A549 (cell line): ENCODE data around the gene TANGO2. TPM values are rescaled to one million over a fixed set of nuclear protein-coding genes. Genes with fewer than 3 reads are reported as not detected.
A peak's percentile ranks its signal among the peaks of the same experiment; 100 is the strongest.

Experiments used
- ATAC-seq, 2 experiments: fragments of 200-7000 bp in 1 of 2; fragments of >200 bp in 1 of 2; cut with Nextera tagmentation in 1 of 2; cut with Tn5 transposase in 1 of 2; 3 replicates each; pipeline versions ENCODE4 v1.8.0 to v1.9.1; 2018 to 2020; ENCODE audit warnings: mild to moderate bottlenecking in 1 of 2, moderate library complexity in 1 of 2
- CTCF ChIA-PET: fragments of 300-600 bp; sonication (Branson Sonifier 250); formaldehyde crosslinking; extraction: SDS; loops from one replicate; lab custom pipeline; 2021; ENCODE audit warnings: antibody characterized with exemption, inconsistent platforms; lab: Yijun Ruan, JAX
- POLR2A ChIA-PET: fragments of 350-600 bp; formaldehyde crosslinking; extraction: SDS; loops from one replicate; lab custom pipeline; 2021; ENCODE audit warnings: antibody characterized with exemption, inconsistent platforms; lab: Yijun Ruan, JAX
- DNase-seq, 2 experiments: peaks; one replicate each; pipeline versions ENCODE4 v3.0.0 to v3.0.0-alpha.2; 2011 to 2016; ENCODE audit warnings: low read depth in 1 of 2, low spot score in 1 of 2
- FAIRE-seq: peaks from 2 replicates; lab custom pipeline; 2011; peaks lifted over from hg19 to GRCh38; lab: Jason Lieb, UNC
- H3K27ac ChIP-seq, 2 experiments: fragments of >200 bp; sonication (Bioruptor Twin); formaldehyde crosslinking; 3 replicates each; pipeline ENCODE4 v1.5.1; 2016 to 2017
- H3K4me1 ChIP-seq: fragments of >200 bp; sonication (Bioruptor Twin); formaldehyde crosslinking; 3 replicates; pipeline ENCODE4 v1.6.1; 2016
- H3K4me2 ChIP-seq: fragments of >200 bp; sonication (Bioruptor Twin); formaldehyde crosslinking; 3 replicates; pipeline ENCODE4 v1.6.1; 2016
- H3K4me3 ChIP-seq: fragments of >200 bp; sonication (Bioruptor Twin); formaldehyde crosslinking; 3 replicates; pipeline ENCODE4 v1.5.1; 2016
- H3K9me3 ChIP-seq: fragments of >200 bp; sonication (Bioruptor Twin); formaldehyde crosslinking; 3 replicates; pipeline ENCODE4 v1.6.1; 2016
- ATOH8 ChIP-seq: fragments of 250-450 bp; sonication (Bioruptor Pico); IDR thresholded peaks from 2 replicates; pipeline ENCODE4 v1.5.0; 2020; ENCODE audit warnings: low read depth, mild to moderate bottlenecking, moderate library complexity
- CTCF ChIP-seq: fragments of >200 bp; sonication (Bioruptor Twin); formaldehyde crosslinking; IDR thresholded peaks from 3 replicates; pipeline ENCODE4 v1.5.1; 2016
- FOSB ChIP-seq: fragments of 250-450 bp; sonication (Bioruptor Pico); IDR thresholded peaks from 2 replicates; pipeline ENCODE4 v1.5.0; 2020; ENCODE audit warnings: mild to moderate bottlenecking, moderate library complexity
- FOXS1 ChIP-seq: fragments of 250-450 bp; sonication (Bioruptor Pico); IDR thresholded peaks from 2 replicates; pipeline ENCODE4 v1.5.0; 2020; ENCODE audit warnings: mild to moderate bottlenecking, moderate library complexity
- GATA3 ChIP-seq: IDR thresholded peaks from 2 replicates; pipeline ENCODE4 v1.6.1; 2012; ENCODE audit warnings: borderline replicate concordance
- HEYL ChIP-seq: fragments of 250-450 bp; sonication (Bioruptor Pico); IDR thresholded peaks from 2 replicates; pipeline ENCODE4 v1.8.0; 2021; ENCODE audit warnings: mild to moderate bottlenecking, moderate library complexity
- KDM1A ChIP-seq: fragments of 200-600 bp; sonication (generic); IDR thresholded peaks from 2 replicates; pipeline ENCODE4 v1.6.1; 2016; ENCODE audit warnings: low read depth, mild to moderate bottlenecking
- KDM5A ChIP-seq: fragments of 200-600 bp; sonication (generic); IDR thresholded peaks from 2 replicates; pipeline ENCODE4 v1.6.1; 2016; ENCODE audit warnings: antibody characterized with exemption, mild to moderate bottlenecking
- MYC ChIP-seq: IDR thresholded peaks from 2 replicates; pipeline ENCODE4 v1.6.1; 2012; ENCODE audit warnings: mild to moderate bottlenecking, inconsistent platforms, low read length, improper control_type of control experiment, borderline replicate concordance
- NR3C1 ChIP-seq: fragments of >200 bp; sonication (Bioruptor Twin); formaldehyde crosslinking; IDR thresholded peaks from 3 replicates; pipeline ENCODE4 v1.6.1; 2017
- RAD21 ChIP-seq, 2 experiments: fragments of >200 bp in 1 of 2; sonication (Bioruptor Twin) in 1 of 2; formaldehyde crosslinking in 1 of 2; IDR thresholded peaks in 1 of 2; conservative IDR thresholded peaks in 1 of 2; 2 replicates in 1 of 2; 3 replicates in 1 of 2; pipeline ENCODE4 v1.6.1; 2012 to 2018; ENCODE audit warnings: inconsistent platforms in 1 of 2
- RFX5 ChIP-seq: fragments of 450-650 bp; IDR thresholded peaks from 2 replicates; pipeline ENCODE4 v1.7.1; 2014; ENCODE audit warnings: antibody characterized with exemption, mild to moderate bottlenecking, moderate library complexity
- RNF2 ChIP-seq: fragments of 200-600 bp; sonication (generic); IDR thresholded peaks from 2 replicates; pipeline ENCODE4 v1.6.1; 2016; ENCODE audit warnings: low read depth, mild to moderate bottlenecking, antibody characterized with exemption, moderate library complexity, borderline replicate concordance
- SREBF2 ChIP-seq: fragments of 450-650 bp; IDR thresholded peaks from 2 replicates; pipeline ENCODE4 v1.6.1; 2014; ENCODE audit warnings: mild to moderate bottlenecking, moderate library complexity
- WGBS: methylation state at CpG from one replicate; pipeline ENCODE4 v1.1.6; 2017; ENCODE audit errors: missing lambda C conversion rate; 5-methylcytosine and 5-hydroxymethylcytosine counted together
- polyA plus RNA-seq, 4 experiments: library from polyadenylated mRNA; depleted of rRNA in 3 of 4; stranded (reverse); fragments of >200 nt; fragmentation: RNase III in 1 of 4; extraction: RNeasy Plus Mini Kit Qiagen cat#74134 plus additional on column Dnase treatment in 1 of 4; gene quantifications; 2 replicates in 3 of 4; 3 replicates in 1 of 4; pipeline ENCODE4 v1.2.3, GENCODE V29; 2011 to 2017
- TF ChIP-seq, protein P1 (sequence below): IDR thresholded peaks from 2 replicates; pipeline ENCODE4 v1.6.1; 2012
- TF ChIP-seq, protein P2 (sequence below): IDR thresholded peaks from 2 replicates; pipeline ENCODE4 v1.6.1; 2012

TANGO2 gene
- polyA plus RNA-seq, 2 of the 4 experiments (the other 2 are of a cell fraction): 13.2 to 13.8 TPM

GRCh38 chr22:20015971-20016733 is 4.8 kb upstream of the TANGO2 start:
- Histone ChIP-seq H3K4me2 (peak overlapping the region; percentile 90), H3K4me1 (peaks cover 10% of the 10 kb centered on the region; the same call in 2 of the 3 replicates), H3K27ac (peak overlapping the region; percentile 72 to 90), H3K4me3 (peak overlapping the region; percentile 92), H3K9me3 (no peaks in the 10 kb centered on the region)
- CTCF ChIA-PET: interaction anchor here (0.7 to 5.8 kb wide), 6 partner anchors 25 to 286 kb away, joined by 3 to 89 read pairs (median 4); no protein-coding TSS in a partner anchor
- POLR2A ChIA-PET: interaction anchor here (0.6 kb wide), 1 partner anchor 30 kb away, joined by 3 read pairs; no protein-coding TSS in a partner anchor
- no CpG with 5 or more reads among the region's 101 CpGs for WGBS
- FAIRE-seq (no peak), ATAC-seq (peak in 1 of 2 experiments; percentile 5; a peak in 1 of 6 replicates), DNase-seq (peak in 1 of 2 experiments; percentile 12)
- TF ChIP-seq KDM5A: no peak
- TF ChIP-seq, protein P1, sequence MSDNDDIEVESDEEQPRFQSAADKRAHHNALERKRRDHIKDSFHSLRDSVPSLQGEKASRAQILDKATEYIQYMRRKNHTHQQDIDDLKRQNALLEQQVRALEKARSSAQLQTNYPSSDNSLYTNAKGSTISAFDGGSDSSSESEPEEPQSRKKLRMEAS: no peak
- 0 out of 2 replicates have a peak, but pooled peaks have one; percentile 32 for TF ChIP-seq RNF2
- TF ChIP-seq KDM1A: no peak
- TF ChIP-seq RAD21 (conservative IDR thresholded peaks at IDR 0.05 in 1 of 2, IDR thresholded peaks at IDR 0.05 in 1 of 2): no peak
- no peak for TF ChIP-seq SREBF2
- no peak for TF ChIP-seq GATA3

DNA sequence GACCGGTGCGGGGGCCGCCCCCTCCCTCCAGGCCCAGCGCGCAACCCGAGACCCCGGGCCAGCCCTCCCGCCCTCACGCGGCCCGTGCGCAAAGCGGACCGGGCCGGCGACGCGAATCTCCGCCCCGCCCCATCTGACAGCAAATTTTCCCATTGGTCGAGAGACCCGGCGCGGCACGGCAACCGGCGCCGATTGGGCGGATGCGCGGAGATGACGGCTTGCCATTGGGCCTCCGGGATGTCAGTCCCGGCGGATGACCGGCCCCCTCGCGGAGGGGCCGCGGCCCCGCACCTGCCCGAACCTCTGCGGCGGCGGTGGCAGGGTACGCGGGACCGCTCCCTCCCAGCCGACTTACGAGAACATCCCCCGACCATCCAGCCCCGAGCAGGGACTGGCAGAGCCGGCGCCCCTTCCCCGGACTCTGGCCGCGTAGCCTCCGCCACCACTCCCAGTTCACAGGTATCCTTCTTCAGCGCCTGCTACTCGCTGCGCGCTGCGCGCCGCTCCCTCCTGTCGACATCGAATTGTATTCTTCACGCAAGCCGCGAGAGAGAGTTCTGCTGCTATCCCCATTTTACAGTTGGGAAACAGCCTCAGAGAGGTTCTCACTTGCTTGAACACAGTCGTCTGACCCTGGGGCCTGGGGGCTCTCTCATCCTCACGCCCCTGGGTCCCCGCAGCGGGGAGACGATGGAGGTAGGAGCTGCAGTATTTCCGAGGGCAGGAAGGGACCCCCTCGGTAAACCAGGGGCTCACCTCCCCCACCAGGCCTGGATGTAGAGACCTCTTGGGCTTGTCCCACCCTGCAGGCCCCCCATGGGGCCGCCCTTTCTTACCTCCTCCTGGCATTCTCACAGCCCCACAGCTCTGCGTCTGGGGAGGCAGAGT is 3.9 kb upstream of the TANGO2 start, which contains the start of gene ARVCF:
Gene ARVCF, minus strand, starts transcription at position 90 of the 888 bp plus-strand sequence. CDS start 26,029 bp downstream, outside the sequence.
- peak within 1 kb of the TSS; percentile 72 to 90 for H3K27ac ChIP-seq
- peak within 1 kb of the TSS; percentile 92 for H3K4me3 ChIP-seq
- CTCF ChIA-PET: no interaction called here
- ATAC-seq: peak; percentile 74 to 83
- TF ChIP-seq, protein P2, sequence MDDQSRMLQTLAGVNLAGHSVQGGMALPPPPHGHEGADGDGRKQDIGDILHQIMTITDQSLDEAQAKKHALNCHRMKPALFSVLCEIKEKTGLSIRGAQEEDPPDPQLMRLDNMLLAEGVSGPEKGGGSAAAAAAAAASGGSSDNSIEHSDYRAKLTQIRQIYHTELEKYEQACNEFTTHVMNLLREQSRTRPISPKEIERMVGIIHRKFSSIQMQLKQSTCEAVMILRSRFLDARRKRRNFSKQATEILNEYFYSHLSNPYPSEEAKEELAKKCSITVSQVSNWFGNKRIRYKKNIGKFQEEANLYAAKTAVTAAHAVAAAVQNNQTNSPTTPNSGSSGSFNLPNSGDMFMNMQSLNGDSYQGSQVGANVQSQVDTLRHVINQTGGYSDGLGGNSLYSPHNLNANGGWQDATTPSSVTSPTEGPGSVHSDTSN: peak; percentile 95
- TF ChIP-seq KDM1A (no peak), ATOH8 (CRISPR knock-in tag) (no peak), RFX5 (peak; percentile 91), MYC (no peak), FOXS1 (CRISPR knock-in tag) (no peak), RNF2 (0 out of 2 replicates have a peak, but pooled peaks have one; percentile 32)
- TF ChIP-seq, protein P1: peak; percentile 16; the same call in 1 of the 2 replicates
- peaks cover 14% of the 10 kb centered on the region; the same call in 2 of the 3 replicates for H3K4me1 ChIP-seq
- POLR2A ChIA-PET: no interaction called here
- DNase-seq: peak; percentile 88 to 95
- H3K9me3 ChIP-seq: no peaks in the 10 kb centered on the region
- peak within 1 kb of the TSS; percentile 90 for H3K4me2 ChIP-seq
- 12% methylated on average over 22 of the region's 79 CpGs for WGBS
- FAIRE-seq: no peak

GRCh38 chr22:20017622-20017958 is 3.3 kb upstream of the TANGO2 start:
- POLR2A ChIA-PET: no interaction called here

More at GRCh38 chr22:20017622-20017958, 3.3 kb upstream of the TANGO2 start:
- no peak for DNase-seq
- no peak for ATAC-seq
- Histone ChIP-seq H3K4me2 (peak overlapping the region; percentile 90), H3K27ac (no peak overlapping the region), H3K4me3 (no peak overlapping the region), H3K4me1 (peaks cover 17% of the 10 kb centered on the region), H3K9me3 (no peaks in the 10 kb centered on the region)
- no peak for FAIRE-seq
- 63% methylated on average over 9 of the region's 9 CpGs for WGBS
- TF ChIP-seq FOSB (CRISPR knock-in tag): no peak
- TF ChIP-seq CTCF: no peak
- TF ChIP-seq HEYL (CRISPR knock-in tag): no peak
- TF ChIP-seq NR3C1: no peak
- TF ChIP-seq FOXS1 (CRISPR knock-in tag): no peak
- CTCF ChIA-PET: no interaction called here
